ENCODE data around the gene FAU. TPM values are rescaled to one million over a fixed set of nuclear protein-coding genes. Genes with fewer than 3 reads are reported as not detected.

FAU gene
- total and polyA plus RNA-seq, 2 of the 13 experiments (the other 11 are each of a cell fraction or from before 2014, with no cell fraction given) = 374 to 869 TPM

DNA sequence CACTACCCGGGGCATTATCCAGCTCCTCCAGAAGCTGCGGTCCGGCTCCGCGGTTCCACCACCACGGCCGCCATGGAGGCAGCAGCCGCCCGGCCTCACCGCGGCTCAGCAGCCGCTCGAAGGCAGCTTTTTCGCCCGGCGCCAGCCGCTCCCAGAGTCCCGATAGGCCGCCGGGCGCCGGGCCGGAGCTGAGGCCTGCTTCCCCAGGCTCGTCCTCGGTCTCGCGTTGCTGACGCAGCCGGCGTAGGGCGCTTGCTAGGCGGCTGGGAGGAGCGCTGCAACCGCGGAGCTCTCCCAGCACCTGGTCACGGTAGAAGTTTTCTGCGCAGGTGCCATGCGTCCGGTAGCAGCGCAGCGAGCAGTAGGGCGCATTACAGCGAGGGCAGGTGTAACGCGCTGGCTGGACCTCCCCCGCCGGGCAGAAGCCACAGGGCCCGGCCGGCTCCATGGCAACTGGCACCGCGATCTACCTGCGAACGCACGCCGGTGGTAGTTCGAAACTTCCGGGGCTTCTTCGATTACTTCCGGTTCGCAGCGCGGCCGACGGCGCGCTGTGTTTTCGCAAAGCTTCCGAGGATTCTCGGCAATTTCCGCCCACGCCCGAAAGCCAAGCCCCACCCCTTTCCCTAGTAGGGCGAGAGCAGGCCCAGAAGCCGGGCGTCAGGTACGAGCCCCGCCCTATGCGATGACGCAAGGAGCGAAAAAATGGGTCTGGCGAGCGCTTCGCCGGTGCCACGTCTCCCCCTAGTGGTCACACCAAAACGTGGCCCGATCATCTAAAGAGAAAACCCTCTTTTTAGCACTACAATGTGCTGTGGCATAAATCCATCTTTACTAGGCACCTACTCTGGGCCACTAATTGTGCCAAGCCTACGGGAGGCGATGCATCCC, 4.5 kb downstream of the FAU start, which contains the start of gene ZNHIT2 (continued):
- TF ChIP-seq ZGPAT (CRISPR knock-in tag; IDR thresholded peaks at IDR 0.05) (peak; percentile 67), ZNF605 (CRISPR knock-in tag; IDR thresholded peaks at IDR 0.05) (peak; percentile 67), FOSL1 (CRISPR knock-in tag; IDR thresholded peaks at IDR 0.05; ENCODE audit: borderline replicate concordance) (no peak), ZNF556 (CRISPR knock-in tag; IDR thresholded peaks at IDR 0.05; ENCODE audit: borderline replicate concordance) (peak; percentile 44; the same call in 1 of the 2 replicates), TFDP1 (CRISPR knock-in tag; IDR thresholded peaks at IDR 0.05; ENCODE audit: borderline replicate concordance) (no peak; the same call in 1 of the 2 replicates), FOXK2 (IDR thresholded peaks at IDR 0.05) (peak; percentile 76), HMGXB3 (CRISPR knock-in tag; IDR thresholded peaks at IDR 0.05; ENCODE audit: borderline replicate concordance) (peak; percentile 51; the same call in 1 of the 2 replicates), MZF1 (CRISPR knock-in tag; IDR thresholded peaks at IDR 0.05; ENCODE audit: borderline replicate concordance) (no peak), ZBTB33 (CRISPR knock-in tag; IDR thresholded peaks at IDR 0.05) (no peak; the same call in 1 of the 2 replicates), NR1H2 (CRISPR knock-in tag; IDR thresholded peaks at IDR 0.05; ENCODE audit: borderline replicate concordance, low read depth) (no peak), ZBTB42 (CRISPR knock-in tag; IDR thresholded peaks at IDR 0.05) (peak; percentile 80; the same call in 1 of the 2 replicates), ZSCAN21 (CRISPR knock-in tag; IDR thresholded peaks at IDR 0.05; ENCODE audit: borderline replicate concordance) (no peak)
- TF ChIP-seq, protein P1, sequence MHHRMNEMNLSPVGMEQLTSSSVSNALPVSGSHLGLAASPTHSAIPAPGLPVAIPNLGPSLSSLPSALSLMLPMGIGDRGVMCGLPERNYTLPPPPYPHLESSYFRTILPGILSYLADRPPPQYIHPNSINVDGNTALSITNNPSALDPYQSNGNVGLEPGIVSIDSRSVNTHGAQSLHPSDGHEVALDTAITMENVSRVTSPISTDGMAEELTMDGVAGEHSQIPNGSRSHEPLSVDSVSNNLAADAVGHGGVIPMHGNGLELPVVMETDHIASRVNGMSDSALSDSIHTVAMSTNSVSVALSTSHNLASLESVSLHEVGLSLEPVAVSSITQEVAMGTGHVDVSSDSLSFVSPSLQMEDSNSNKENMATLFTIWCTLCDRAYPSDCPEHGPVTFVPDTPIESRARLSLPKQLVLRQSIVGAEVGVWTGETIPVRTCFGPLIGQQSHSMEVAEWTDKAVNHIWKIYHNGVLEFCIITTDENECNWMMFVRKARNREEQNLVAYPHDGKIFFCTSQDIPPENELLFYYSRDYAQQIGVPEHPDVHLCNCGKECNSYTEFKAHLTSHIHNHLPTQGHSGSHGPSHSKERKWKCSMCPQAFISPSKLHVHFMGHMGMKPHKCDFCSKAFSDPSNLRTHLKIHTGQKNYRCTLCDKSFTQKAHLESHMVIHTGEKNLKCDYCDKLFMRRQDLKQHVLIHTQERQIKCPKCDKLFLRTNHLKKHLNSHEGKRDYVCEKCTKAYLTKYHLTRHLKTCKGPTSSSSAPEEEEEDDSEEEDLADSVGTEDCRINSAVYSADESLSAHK (CRISPR knock-in tag; IDR thresholded peaks at IDR 0.05; ENCODE audit: borderline replicate concordance) = no peak
- TF ChIP-seq, protein P2, sequence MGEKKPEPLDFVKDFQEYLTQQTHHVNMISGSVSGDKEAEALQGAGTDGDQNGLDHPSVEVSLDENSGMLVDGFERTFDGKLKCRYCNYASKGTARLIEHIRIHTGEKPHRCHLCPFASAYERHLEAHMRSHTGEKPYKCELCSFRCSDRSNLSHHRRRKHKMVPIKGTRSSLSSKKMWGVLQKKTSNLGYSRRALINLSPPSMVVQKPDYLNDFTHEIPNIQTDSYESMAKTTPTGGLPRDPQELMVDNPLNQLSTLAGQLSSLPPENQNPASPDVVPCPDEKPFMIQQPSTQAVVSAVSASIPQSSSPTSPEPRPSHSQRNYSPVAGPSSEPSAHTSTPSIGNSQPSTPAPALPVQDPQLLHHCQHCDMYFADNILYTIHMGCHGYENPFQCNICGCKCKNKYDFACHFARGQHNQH (CRISPR knock-in tag; IDR thresholded peaks at IDR 0.05) = peak; percentile 73

All from HepG2 (cell line).